IPS-18c (cell line): ENCODE results near the gene ABCC3.

Source experiments
- H3K4me3 ChIP-seq: 2 replicates; pipeline ENCODE4 v1.7.0; 2013; ENCODE audit warnings: low read depth, mild to moderate bottlenecking, low read length, moderate library complexity; ENCODE audit not compliant: insufficient read depth
- H3K9me3 ChIP-seq: one replicate; pipeline ENCODE4 v1.6.1; 2013; ENCODE audit warnings: mild to moderate bottlenecking, low read length, moderate library complexity; ENCODE audit not compliant: control insufficient read depth, insufficient read depth

The ABCC3 gene

GRCh38 chr17:50634224-50634914, at the start of gene ABCC3:
Gene ABCC3, plus strand, starts transcription at chr17:50634881. Its CDS starts 56 bp downstream, at chr17:50634937.
- Histone ChIP-seq H3K9me3 (no peaks in the 10 kb centered on the region), H3K4me3 (peak within 1 kb of the TSS; percentile 54)

GRCh38 chr17:50585346-50585745, 49.3 kb upstream of the ABCC3 start:
- H3K4me3 ChIP-seq = no peak overlapping the region
- H3K9me3 ChIP-seq = no peaks in the 10 kb centered on the region

GRCh38 chr17:50585891-50586290, 48.8 kb upstream of the ABCC3 start:
- H3K9me3 ChIP-seq = no peaks in the 10 kb centered on the region

DNA sequence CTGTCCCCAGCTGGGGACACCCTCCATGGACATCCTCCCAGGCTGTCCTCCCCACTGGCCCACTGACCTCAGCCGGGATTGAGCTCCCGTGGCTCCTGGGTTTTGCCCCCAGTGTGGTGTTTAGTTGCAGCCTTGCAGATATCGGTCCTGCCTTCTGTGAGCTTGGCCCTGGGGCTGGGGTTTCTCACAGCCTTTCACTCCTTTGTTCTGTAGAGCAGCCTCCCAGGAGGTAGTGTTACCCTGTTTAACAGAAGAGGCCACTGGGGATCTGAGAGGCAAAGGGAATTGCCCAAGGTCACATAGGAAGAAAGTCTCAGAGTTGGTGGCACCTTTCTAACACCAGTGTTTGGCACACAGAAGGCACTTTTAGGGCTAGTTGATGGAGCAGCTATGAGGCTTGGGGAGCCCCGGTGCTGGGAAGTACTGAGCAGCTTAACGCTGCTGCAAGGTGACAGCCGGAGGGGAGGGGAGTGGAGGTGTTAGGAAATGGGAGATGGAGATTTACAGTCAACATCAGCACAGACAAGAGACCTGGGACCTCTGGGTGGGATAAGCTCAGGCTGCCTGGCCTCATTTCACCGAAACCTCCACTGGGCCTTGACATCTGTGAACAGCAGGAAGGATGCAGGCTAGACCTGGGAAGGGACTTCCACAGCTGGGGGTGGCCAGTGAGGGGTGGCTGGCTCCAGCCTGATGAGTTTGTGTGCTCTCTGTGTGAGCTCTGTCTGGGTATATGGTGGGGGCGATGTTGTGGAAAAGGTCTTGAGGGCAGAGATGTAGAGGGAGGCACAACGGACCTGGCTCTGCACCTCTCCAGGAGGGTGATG, 48.0 kb upstream of the ABCC3 start:
- no peak overlapping the region for H3K4me3 ChIP-seq
- H3K9me3 ChIP-seq = no peaks in the 10 kb centered on the region

More at GRCh38 chr17:50585891-50586290, 48.8 kb upstream of the ABCC3 start:
- H3K4me3 ChIP-seq = no peak overlapping the region

DNA sequence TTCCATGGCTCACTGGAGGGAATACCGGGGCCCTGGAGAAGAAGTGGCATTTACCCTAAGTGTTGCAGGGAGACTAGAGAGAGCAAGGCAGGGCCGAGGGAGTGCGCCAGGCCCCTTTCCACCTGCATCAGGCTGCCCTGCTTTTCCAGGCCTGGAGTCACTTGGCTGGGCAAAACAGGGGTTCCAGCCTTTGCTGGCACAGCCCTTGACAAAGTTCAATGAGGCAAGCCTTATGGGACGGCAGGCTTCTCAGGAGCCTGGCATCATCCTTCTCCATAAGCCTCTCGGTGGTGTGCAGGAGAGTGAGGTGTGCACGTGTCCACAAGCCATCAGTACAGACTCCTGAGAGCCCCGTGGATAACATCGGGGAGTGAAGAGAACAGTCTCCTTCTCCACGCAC, 47.1 kb upstream of the ABCC3 start:
- Histone ChIP-seq H3K9me3 (no peaks in the 10 kb centered on the region), H3K4me3 (no peak overlapping the region)

DNA sequence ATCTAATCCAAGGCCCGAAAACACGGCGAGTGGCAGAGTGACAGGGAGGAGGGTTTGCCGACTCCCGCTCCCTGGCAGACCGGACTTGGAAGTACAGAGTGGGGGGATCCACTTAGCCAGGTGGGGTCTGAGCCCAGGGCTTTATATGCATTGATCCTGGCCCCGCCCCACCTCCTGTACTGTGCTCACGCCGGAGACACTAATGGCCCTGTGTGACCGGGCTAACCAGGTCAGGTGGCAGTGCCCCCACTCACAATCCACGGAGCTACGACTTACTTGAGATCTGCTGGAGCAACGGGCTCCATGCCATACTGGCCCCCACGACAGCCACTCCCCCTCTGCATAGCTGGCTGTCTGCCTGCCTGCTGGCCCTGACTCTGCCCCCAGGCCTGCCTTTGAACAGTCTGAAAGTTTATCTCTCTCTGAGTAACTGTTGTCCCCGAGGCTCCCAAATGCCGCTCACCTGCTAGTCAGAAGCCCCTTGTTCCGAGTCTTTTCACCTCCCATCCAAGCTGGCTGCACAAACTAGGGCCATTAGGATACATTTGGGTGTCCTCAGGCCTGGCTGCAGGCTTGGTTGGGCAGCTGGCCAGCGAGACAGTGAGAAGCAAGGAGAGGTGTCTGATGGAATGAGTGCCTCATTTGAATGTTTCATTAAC, 46.2 kb upstream of the ABCC3 start:
- H3K4me3 ChIP-seq = no peak overlapping the region
- no peaks in the 10 kb centered on the region for H3K9me3 ChIP-seq

DNA sequence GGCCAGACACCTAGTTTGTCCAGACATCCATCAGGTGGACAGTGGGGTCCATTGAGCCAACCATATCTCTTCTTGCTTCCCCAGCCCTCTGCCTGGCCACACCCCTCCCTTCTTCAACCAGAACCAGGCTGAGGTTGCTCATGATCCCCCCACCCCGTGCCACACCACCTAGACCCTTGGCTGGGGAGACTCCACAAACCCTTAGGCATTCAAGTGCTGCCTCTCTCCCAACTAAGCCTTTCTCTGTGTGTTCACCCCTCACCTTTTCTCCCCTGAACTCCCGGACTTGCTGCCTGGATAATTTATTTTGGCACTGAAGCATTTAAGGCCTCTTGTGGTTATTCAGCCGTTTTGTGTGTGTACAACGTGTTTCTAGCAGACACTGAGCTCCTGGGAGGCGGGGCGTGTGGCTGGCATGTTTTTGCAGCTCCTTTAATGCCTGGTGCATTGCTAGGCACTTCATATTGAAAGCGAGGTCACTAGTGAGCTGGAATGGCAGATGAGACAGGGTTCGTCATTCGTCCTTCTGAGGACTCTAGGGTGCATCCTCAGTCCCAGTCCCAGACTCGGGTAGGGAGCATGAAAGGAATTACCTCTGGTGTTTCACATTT, 45.5 kb upstream of the ABCC3 start:
- H3K4me3 ChIP-seq = no peak overlapping the region

GRCh38 chr17:50590946-50591737, 43.5 kb upstream of the ABCC3 start:
- H3K4me3 ChIP-seq = no peak overlapping the region
- no peaks in the 10 kb centered on the region for H3K9me3 ChIP-seq

More for the DNA sequence above, 45.5 kb upstream of the ABCC3 start:
- H3K9me3 ChIP-seq = no peaks in the 10 kb centered on the region

DNA sequence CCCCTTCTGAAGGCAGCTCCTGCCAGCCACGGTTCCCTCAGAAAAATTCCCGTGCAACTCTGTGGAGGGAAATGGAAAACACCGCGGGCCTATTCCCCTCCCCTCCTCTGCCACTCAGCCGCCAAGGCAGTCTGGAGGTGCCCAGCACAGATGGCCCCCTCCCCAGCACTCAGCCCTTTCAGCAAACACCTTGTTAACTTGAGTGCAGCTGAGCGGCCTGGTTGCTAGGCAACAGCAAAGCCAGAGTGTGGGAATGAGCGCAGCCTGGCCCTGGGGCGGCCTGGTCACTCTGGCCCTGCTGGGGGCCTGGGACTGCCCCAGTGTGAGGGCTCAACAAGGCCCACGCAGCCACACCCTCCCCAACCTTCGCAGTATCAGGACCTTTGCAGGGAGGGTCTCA, 41.4 kb upstream of the ABCC3 start:
- Histone ChIP-seq H3K9me3 (no peaks in the 10 kb centered on the region), H3K4me3 (no peak overlapping the region)

- no peak overlapping the region for H3K4me3 ChIP-seq
- no peaks in the 10 kb centered on the region for H3K9me3 ChIP-seq
These were observed 40.4 kb upstream of the ABCC3 start for GRCh38 chr17:50594128-50594823.

DNA sequence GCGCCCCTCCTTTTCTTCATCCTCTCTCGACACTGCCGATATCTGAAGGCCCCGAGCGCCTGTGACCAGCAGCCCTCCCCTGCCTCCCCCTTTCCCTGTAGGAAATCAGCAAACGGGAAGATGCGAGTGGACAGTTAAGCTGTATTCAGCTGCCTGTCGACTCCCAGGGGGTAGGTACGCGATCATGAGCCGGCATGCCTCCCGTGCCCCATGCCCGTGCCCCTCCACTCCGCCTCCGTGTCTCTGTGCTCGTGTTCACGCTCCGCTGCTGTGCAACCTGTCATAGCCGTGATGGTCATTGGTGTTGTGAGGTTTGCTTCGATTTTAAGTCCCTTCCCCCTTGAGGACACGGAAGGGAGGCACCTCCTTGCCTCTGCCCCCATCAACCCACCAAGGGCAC, 39.8 kb upstream of the ABCC3 start:
- Histone ChIP-seq H3K9me3 (no peaks in the 10 kb centered on the region), H3K4me3 (no peak overlapping the region)

GRCh38 chr17:50596191-50597037, 38.3 kb upstream of the ABCC3 start:
- Histone ChIP-seq H3K4me3 (no peak overlapping the region), H3K9me3 (no peaks in the 10 kb centered on the region)

DNA sequence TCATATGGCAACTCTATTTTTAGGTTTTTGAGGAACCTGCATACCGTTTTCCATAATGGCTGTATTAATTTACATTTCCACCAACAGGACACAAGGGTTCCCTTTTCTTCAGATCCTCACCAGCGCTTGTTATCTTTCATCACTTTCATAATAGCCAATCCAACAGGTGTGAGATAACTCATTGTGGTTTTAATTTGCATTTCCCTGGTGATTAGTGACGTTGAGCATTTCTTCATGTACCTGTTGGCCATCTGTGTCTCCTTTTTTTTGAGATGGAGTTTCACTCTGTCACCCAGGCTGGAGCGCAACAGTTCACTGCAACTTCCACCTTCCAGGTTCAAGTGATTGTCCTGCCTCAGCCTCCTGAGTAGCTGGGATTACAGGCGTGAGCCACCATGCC, 36.2 kb upstream of the ABCC3 start:
- Histone ChIP-seq H3K9me3 (no peaks in the 10 kb centered on the region), H3K4me3 (no peak overlapping the region)

- H3K4me3 ChIP-seq = no peak overlapping the region
- H3K9me3 ChIP-seq = no peaks in the 10 kb centered on the region
These were observed 35.1 kb upstream of the ABCC3 start for GRCh38 chr17:50599606-50600005.

DNA sequence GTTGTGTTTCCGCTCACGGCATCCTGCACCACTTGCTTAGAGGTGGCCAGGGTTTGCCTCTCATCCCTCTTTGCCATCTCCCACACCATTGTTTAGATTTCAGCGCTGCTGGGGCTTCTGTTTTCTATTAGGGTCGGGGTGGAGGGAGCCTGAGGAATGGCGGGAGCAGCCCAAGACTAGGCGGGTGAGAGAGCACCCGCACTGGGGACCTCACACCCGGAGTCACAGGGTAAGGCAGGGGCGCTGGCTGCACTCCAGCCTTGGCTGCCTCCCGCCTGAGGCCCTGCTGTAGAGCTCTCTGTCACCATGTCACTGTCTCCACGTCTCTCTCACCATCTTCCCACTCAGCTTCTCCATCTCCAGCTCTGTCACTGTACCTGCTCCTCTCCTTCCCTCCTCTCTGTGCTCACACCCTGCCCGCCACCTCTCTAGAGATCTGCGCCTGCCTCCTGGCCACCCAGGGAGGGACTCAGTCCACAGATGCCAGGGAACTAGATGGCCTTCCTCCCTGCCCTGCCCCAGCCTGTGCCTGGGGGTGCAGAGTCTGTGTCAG, 32.8 kb upstream of the ABCC3 start:
- no peaks in the 10 kb centered on the region for H3K9me3 ChIP-seq

More for the DNA sequence above, 32.8 kb upstream of the ABCC3 start:
- no peak overlapping the region for H3K4me3 ChIP-seq
